OCI-LY7 (cell line): ENCODE measurements around the gene ADGRG6.

ENCODE experiments used
- CTCF ChIP-seq: fragments of 200-600 bp; sonication (generic); conservative IDR thresholded peaks from 2 replicates; pipeline ENCODE4 v1.5.1; 2014; ENCODE audit warnings: mild to moderate bottlenecking, antibody characterized with exemption, low read length, moderate library complexity, mixed read lengths
- EZH2phosphoT487 ChIP-seq: fragments of 200-600 bp; sonication (generic); IDR thresholded peaks from 2 replicates; pipeline ENCODE4 v1.6.1; 2018; ENCODE audit warnings: low read depth, borderline replicate concordance, mild to moderate bottlenecking, mixed run types, antibody characterized with exemption, low read length, moderate library complexity, mixed read lengths

DNA sequence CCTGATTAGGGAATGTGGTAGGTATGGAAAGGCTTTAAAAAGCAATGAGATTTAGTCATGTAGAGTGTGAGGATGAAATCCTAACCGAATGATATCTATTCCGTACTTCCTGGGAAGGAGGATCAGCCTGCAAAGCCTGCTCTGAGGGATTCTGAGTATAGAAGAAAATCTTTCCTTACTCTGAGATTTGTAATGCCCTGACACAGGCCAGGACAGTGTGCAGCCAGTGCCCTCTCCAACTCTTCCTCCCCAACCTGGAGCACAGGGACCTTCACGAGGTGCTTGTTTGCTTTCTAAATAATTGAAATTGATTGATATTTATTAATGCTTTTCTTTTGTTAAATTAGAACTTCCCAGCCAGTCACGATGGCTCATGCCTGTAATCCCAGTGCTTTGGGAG, 131.6 kb downstream of the ADGRG6 start:
- no peak for TF ChIP-seq CTCF
- no peak for TF ChIP-seq EZH2phosphoT487
